HG02981 (cell line): ENCODE results near the gene RANBP17.
"Not testable (repeated sequence)": the region's sequence is repeated elsewhere in the genome, so short reads cannot be mapped to it uniquely, and the experiment has no call there.

ENCODE experiments used
- ATAC-seq: cut with Tn5 transposase; IDR thresholded peaks from one replicate; pipeline ENCODE4 v1.9.1; 2021; ENCODE audit warnings: mild to moderate bottlenecking, moderate library complexity; ENCODE audit not compliant: unreplicated experiment

Gene RANBP17

DNA sequence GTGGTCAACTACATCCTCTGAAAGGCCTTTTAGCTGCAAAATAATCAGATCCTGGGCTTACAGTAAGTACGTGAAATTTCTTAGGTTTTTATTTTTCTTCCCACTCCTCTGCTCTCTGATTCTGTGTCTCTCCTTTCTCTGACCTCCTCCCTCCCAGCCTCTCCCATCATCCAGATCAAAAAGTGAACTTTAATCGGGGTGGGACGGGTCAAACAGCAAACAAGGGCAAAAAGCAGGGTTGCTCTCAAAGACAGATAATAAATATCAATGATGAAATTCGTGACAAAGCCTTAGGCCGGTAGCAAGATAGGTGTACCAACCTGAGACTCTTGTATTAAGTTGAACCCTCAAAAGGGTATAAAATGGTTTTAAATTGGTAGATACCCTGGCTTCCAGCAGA lies 76.1 kb downstream of the RANBP17 start:
- no peak for ATAC-seq

DNA sequence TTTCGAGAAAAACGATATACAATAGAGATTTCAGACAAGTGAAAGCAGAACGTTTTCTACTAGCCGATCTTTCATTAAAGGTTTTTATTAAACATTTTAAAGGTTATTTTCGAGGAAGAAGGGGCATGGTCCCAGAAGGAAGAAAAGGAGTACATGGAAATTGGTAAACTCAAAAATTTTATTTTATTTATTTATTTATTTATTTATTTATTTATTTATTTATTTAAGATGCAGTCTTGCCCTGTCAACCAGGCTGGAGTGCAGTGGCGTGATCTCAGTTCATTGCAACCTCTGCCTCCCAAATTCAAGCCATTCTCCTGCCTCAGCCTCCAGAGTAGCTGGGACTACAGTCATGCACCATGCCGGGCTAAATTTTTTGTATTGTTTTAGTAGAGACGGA lies 77.4 kb downstream of the RANBP17 start:
- no peak for ATAC-seq

DNA sequence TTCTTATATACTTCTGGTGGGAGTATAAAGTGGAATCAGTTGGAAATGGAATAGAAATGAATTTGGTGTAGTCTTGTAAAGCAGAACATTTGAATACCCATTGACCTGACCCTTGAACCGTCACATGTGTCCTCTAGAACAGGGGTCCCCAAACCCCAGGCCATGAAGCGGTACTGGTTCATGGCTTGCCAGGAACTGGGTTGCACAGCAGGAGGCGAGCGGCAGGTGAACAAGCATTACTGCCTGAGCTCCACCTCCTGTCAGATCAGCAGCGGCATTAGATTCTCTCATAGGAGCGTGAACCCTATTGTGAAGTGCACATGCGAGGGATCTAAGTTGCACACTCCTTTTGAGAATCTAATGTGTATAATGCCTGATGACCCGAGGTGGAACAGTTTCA lies 80.0 kb downstream of the RANBP17 start:
- no peak for ATAC-seq

DNA sequence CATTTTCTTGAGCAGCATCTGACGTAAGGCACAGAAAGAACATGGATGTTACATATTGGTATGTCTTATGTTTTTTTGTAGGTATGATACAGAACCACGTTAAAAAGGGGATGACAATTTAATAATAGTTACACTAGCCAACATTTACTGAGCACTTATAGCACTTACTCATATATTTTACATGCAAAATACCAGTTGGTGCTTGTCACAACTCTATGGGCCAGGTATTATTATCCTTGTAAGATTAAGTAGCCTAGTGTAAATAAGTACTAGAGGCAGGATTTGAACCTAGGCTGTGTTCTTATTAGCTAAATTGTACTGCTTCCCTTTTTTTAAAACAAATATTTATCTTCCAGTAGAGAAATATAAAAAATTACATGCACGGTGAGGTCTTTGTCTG lies 83.5 kb downstream of the RANBP17 start:
- ATAC-seq: no peak

GRCh38 chr5:170960567-170960966 lies 98.7 kb downstream of the RANBP17 start:
- no peak for ATAC-seq

GRCh38 chr5:170963521-170963920 lies 101.7 kb downstream of the RANBP17 start:
- no peak for ATAC-seq

GRCh38 chr5:170974461-170974860 lies 112.6 kb downstream of the RANBP17 start:
- ATAC-seq: no peak

- ATAC-seq: not testable (repeated sequence)
Observed at GRCh38 chr5:170980261-170980660, 118.4 kb downstream of the RANBP17 start.

GRCh38 chr5:170985486-170985885 lies 123.7 kb downstream of the RANBP17 start:
- ATAC-seq: no peak

DNA sequence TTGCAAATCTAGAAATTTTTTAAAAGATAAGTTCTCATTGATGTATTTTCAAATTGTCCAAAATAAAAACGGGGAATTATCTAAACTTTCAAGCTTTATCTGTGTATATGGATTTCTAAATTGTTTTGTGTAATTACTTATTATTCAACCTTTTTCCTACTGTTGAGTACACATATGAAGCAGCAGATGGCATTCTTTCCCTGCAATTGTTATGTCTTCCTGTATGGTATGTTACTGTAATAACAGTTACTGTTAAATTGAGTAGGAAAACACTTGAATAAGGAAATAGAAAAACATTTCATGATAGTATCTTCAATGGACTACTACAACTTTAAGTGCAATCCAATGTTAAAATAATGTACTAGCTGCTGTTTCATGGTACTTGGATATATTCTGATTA lies 124.8 kb downstream of the RANBP17 start:
- no peak for ATAC-seq

DNA sequence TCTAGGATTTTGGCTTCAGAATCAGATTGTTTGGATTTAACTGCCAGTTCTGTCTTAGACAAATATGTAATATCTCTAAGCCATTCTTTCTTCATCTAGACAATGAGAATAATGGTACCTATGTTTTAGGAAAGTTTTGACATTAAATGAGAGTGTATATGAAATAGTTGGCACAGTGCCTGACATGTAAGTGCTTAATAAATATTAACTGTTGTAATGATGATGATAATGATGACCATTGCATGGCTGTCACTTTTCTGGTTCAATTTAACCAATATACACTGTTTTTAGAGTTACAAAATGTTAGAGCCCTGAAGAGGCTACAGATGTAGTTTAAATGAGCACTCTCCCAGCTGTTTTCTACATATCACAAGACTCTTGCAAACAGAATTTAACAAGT lies 131.7 kb downstream of the RANBP17 start:
- no peak for ATAC-seq

GRCh38 chr5:171010086-171010485 lies 148.3 kb downstream of the RANBP17 start:
- ATAC-seq: no peak

GRCh38 chr5:171010816-171011215 lies 149.0 kb downstream of the RANBP17 start:
- ATAC-seq: no peak

GRCh38 chr5:171023508-171023907 lies 161.7 kb downstream of the RANBP17 start:
- ATAC-seq: no peak

- ATAC-seq: no peak
Observed at GRCh38 chr5:171024084-171024483, 162.3 kb downstream of the RANBP17 start.

DNA sequence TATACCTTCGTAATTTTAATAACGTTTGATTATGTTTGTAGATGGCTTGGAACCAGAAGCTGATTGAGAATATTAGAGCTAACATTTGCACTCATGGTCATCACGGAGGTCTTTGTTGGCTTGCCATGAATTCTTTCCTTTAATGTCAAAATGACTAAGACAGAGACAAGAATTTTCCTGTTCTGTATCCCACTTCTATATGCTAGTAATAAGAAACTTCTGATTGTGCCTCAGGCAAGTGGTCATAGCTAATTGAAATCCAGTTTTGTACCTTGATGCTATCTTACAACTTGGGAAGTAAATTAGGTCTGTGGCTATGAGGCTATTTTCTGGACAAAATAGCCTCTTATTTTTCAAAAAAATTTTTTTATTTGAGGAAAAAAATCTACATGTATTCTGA lies 167.6 kb downstream of the RANBP17 start:
- no peak for ATAC-seq

GRCh38 chr5:171031977-171032376 lies 170.2 kb downstream of the RANBP17 start:
- no peak for ATAC-seq

GRCh38 chr5:171032435-171032973 lies 170.7 kb downstream of the RANBP17 start:
- ATAC-seq: no peak

DNA sequence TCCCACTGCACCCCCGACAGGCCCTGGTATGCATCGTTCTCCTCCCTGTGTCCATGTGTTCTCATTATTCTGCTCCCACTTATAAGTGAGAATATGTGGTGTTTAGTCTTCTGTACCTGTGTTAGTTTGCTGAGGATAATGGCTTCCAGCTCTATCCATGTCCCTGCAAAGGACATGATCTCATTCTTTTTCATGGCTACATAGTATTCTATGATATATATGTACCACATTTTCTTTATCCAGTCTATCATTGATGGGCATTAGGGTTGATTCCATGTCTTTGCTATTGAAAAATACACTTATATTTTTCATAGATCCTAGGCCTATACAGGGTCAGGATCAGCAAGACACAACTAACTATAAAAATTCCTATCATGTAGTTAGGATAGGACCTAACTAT lies 180.1 kb downstream of the RANBP17 start:
- ATAC-seq: not testable (repeated sequence)

DNA sequence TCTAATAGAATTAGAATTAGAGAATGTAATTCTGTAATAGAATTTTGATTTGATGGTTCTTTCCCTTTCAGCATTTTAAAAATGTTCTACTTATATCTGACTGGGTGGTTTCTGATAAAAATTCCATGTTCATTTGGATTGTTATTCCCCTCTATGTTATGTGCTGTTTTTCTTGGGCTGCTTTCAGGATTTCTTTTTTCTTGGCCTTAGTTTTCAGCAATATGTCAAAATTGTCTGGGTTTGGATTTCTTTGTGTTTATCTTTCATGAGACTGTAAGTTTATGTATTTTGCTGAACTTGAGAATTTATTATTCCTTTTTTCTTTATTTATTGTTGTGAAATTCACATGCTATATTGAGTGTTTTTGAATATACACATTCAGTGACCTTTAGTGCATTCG lies 189.1 kb downstream of the RANBP17 start:
- no peak for ATAC-seq

GRCh38 chr5:171055875-171056454 lies 194.1 kb downstream of the RANBP17 start:
- no peak for ATAC-seq

DNA sequence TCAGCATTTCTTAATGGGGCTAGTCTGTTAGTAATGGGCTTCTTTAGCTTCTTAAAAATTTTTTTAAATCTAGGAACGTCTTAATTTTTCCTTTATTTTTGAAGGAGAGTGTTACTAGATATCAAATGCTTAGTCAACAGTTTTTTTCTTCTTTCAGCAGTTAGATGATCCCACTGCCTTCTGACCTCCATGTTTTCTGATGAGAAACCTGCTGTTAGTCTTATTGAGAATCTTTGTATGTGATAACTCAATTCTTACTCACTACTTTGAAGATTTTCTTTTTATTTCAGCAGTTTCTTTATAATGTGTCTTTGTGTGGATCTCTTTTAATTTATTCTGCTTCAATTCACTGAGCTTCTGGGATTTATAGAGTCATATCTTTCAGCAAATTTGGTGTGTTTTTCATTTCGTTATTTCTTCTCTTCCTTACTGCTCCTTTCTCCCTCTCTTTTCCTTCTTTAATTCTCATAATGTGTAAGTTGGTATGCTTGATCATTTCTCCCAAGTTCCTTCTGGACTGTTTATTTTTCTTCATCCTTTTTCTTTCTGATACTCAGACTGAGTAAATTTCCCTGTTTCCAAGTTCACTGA lies 205.8 kb downstream of the RANBP17 start:
- ATAC-seq: no peak

DNA sequence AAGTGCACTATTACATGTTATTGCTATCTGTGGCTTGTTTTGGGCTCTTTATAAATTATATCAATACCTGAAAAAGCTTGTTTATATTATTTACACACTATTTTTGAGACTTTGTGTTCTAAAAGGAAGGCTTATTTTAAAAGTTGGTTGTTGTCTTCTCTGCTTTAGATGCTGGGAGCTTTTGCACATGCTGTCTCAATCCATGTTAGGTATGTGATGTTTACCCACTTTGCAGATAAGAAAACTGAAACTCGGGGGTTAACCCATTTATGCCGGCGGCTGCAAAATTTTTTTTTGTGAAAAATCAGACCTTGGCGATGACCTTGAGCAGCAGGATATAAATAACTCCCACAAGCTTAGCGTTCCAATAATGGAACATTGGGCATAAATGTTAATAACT lies 212.9 kb downstream of the RANBP17 start:
- ATAC-seq: no peak
